CD14-positive monocyte (primary cell): ENCODE data around the gene GYPB. TPM values are rescaled to one million over a fixed set of nuclear protein-coding genes. Genes with fewer than 3 reads are reported as not detected.
"Not testable (repeated sequence)": the region's sequence is repeated elsewhere in the genome, so short reads cannot be mapped to it uniquely, and the experiment has no call there.

Experiments used
- DNase-seq, 3 donors: peaks; one replicate each; pipeline ENCODE4 v3.0.0-alpha.2; 2011 to 2022
- H2AFZ ChIP-seq: 2 replicates; pipeline ENCODE4 v1.6.0; 2012; ENCODE audit warnings: mild to moderate bottlenecking, low read depth, low read length, inconsistent platforms; ENCODE audit not compliant: insufficient read depth, poor library complexity, severe bottlenecking
- H3K27ac ChIP-seq, 2 donors: 1 replicate in 1 of 2; 2 replicates in 1 of 2; pipeline ENCODE4 v1.5.1; 2012 to 2013; ENCODE audit warnings: low read length in 2 of 2, control low read depth in 1 of 2, inconsistent platforms in 1 of 2, low read depth in 1 of 2, mild to moderate bottlenecking in 1 of 2
- H3K27me3 ChIP-seq, 2 donors: one replicate each; pipeline versions ENCODE4 v1.6.0 to v1.6.1; 2011 to 2013; ENCODE audit warnings: low read length in 2 of 2; ENCODE audit not compliant: control insufficient read depth in 2 of 2, insufficient read depth in 2 of 2
- H3K36me3 ChIP-seq, 2 donors: replicated peaks in 1 of 2; 1 replicate in 1 of 2; 2 replicates in 1 of 2; pipeline versions ENCODE4 v1.5.1 to v1.6.1; 2012 to 2013; ENCODE audit warnings: low read length in 2 of 2, control low read depth in 1 of 2, inconsistent platforms in 1 of 2, mild to moderate bottlenecking in 1 of 2; ENCODE audit not compliant: insufficient read depth in 2 of 2, control insufficient read depth in 1 of 2
- H3K4me1 ChIP-seq, 2 donors: 1 replicate in 1 of 2; 2 replicates in 1 of 2; pipeline versions ENCODE4 v1.5.1 to v1.6.1; 2012 to 2013; ENCODE audit warnings: low read length in 2 of 2, control low read depth in 1 of 2, inconsistent platforms in 1 of 2, mild to moderate bottlenecking in 1 of 2, moderate library complexity in 1 of 2; ENCODE audit not compliant: insufficient read depth in 2 of 2, control insufficient read depth in 1 of 2
- H3K4me2 ChIP-seq: replicated peaks from 2 replicates; pipeline ENCODE3; 2012; ENCODE audit warnings: low read length, moderate library complexity, mild to moderate bottlenecking; ENCODE audit not compliant: poor library complexity, severe bottlenecking; ENCODE audit errors: extremely low read depth
- H3K4me3 ChIP-seq, 3 experiments: fragments of 200-600 bp in 1 of 3; sonication (generic) in 1 of 3; replicated peaks in 1 of 3; 1 replicate in 2 of 3; 2 replicates in 1 of 3; pipeline ENCODE4 v1.5.1; 2011 to 2013; ENCODE audit warnings: low read length in 3 of 3, mild to moderate bottlenecking in 3 of 3, control low read depth in 2 of 3, low read depth in 2 of 3, inconsistent platforms in 1 of 3, moderate library complexity in 1 of 3
- H3K79me2 ChIP-seq: 2 replicates; pipeline ENCODE4 v1.6.0; 2012; ENCODE audit warnings: mild to moderate bottlenecking, control low read depth, inconsistent platforms, low read length, moderate library complexity; ENCODE audit not compliant: insufficient read depth
- H3K9ac ChIP-seq: 2 replicates; pipeline ENCODE4 v1.6.0; 2017; ENCODE audit warnings: low read length, mild to moderate bottlenecking; ENCODE audit not compliant: insufficient read depth, poor library complexity, severe bottlenecking
- H3K9me3 ChIP-seq, 2 donors: replicated peaks in 1 of 2; 1 replicate in 1 of 2; 2 replicates in 1 of 2; pipeline versions ENCODE4 v1.5.1 to v1.6.1; 2012 to 2013; ENCODE audit warnings: low read length in 2 of 2, control low read depth in 1 of 2; ENCODE audit not compliant: control insufficient read depth in 1 of 2, insufficient read depth in 1 of 2
- H4K20me1 ChIP-seq: 2 replicates; pipeline ENCODE4 v1.6.0; 2012; ENCODE audit warnings: mild to moderate bottlenecking, low read length, control low read depth, moderate library complexity; ENCODE audit not compliant: insufficient read depth
- H3K27ac Mint-ChIP-seq, 7 donors: one replicate each; pipeline ENCODE4 v1.8.0; 2020; ENCODE audit warnings: mild to moderate bottlenecking in 7 of 7, mixed read lengths in 7 of 7, moderate library complexity in 6 of 7, inconsistent platforms in 2 of 7
- H3K27me3 Mint-ChIP-seq, 3 donors: one replicate each; pipeline ENCODE4 v1.8.0; 2021 to 2022; ENCODE audit warnings: low read depth in 3 of 3, mild to moderate bottlenecking in 3 of 3, mixed read lengths in 3 of 3, moderate library complexity in 3 of 3, inconsistent platforms in 1 of 3
- H3K36me3 Mint-ChIP-seq, 2 donors: one replicate each; pipeline ENCODE4 v1.8.0; 2020; ENCODE audit warnings: mixed read lengths in 2 of 2, inconsistent platforms in 1 of 2, mild to moderate bottlenecking in 1 of 2
- H3K4me1 Mint-ChIP-seq: one replicate; pipeline ENCODE4 v1.8.0; 2020; ENCODE audit warnings: mild to moderate bottlenecking, mixed read lengths
- H3K4me3 Mint-ChIP-seq, 2 donors: one replicate each; pipeline ENCODE4 v1.8.0; 2020; ENCODE audit warnings: mild to moderate bottlenecking in 2 of 2, mixed read lengths in 2 of 2, moderate library complexity in 1 of 2
- H3K9me3 Mint-ChIP-seq, 7 donors: one replicate each; pipeline ENCODE4 v1.8.0; 2020 to 2022; ENCODE audit warnings: mixed read lengths in 7 of 7, mild to moderate bottlenecking in 6 of 7, moderate library complexity in 6 of 7, inconsistent platforms in 2 of 7
- WGBS: methylation state at CpG from one replicate; pipeline ENCODE4 v1.1.5; 2013; ENCODE audit warnings: missing lambda C conversion rate; ENCODE audit not compliant: insufficient coverage; 5-methylcytosine and 5-hydroxymethylcytosine counted together
- intact Hi-C, 2 donors: fragments of 100-400 bp; cut with micrococcal nuclease; formaldehyde crosslinking; loops; one replicate each; pipeline versions ENCODE4 v1.15.0 to v1.15.1; 2023
- polyA plus RNA-seq, 3 donors: library from polyadenylated mRNA; depleted of rRNA in 1 of 3; unstranded in 2 of 3; stranded (reverse) in 1 of 3; fragments of 300-500 nt in 2 of 3; fragments of >200 nt in 1 of 3; fragmentation: Illumina TruSeq in 2 of 3; gene quantifications; 1 replicate in 2 of 3; 2 replicates in 1 of 3; pipeline ENCODE4 v1.2.3, GENCODE V29; 2012 to 2021

The GYPB gene
- polyA plus RNA-seq, 3 donors, result not detected

GRCh38 chr4:144049495-144050424 lies 30.6 kb upstream of the GYPB start:
- H3K4me1 Mint-ChIP-seq, H3K27me3 ChIP-seq, H3K9me3 Mint-ChIP-seq, H2AFZ ChIP-seq, DNase-seq, H3K27ac ChIP-seq, H3K9ac ChIP-seq, H3K79me2 ChIP-seq, H3K27me3 Mint-ChIP-seq, H3K4me3 ChIP-seq, H3K36me3 Mint-ChIP-seq, intact Hi-C loops, H3K4me1 ChIP-seq, H3K9me3 ChIP-seq, H3K36me3 ChIP-seq, H3K4me2 ChIP-seq, H3K27ac Mint-ChIP-seq, H4K20me1 ChIP-seq, H3K4me3 Mint-ChIP-seq: not testable (repeated sequence)
- WGBS, result no CpG with 5 or more reads among the region's 6 CpGs

GRCh38 chr4:144044936-144045335 lies 25.8 kb upstream of the GYPB start:
- H3K9me3 Mint-ChIP-seq, H3K27me3 Mint-ChIP-seq, H3K9ac ChIP-seq, H3K27ac ChIP-seq, H3K4me1 Mint-ChIP-seq, H2AFZ ChIP-seq, DNase-seq, H3K9me3 ChIP-seq, H3K79me2 ChIP-seq, H3K36me3 Mint-ChIP-seq, H3K27me3 ChIP-seq, H3K4me2 ChIP-seq, H3K36me3 ChIP-seq, H3K27ac Mint-ChIP-seq, H3K4me3 ChIP-seq, H4K20me1 ChIP-seq, H3K4me3 Mint-ChIP-seq, intact Hi-C loops, H3K4me1 ChIP-seq: not testable (repeated sequence)

GRCh38 chr4:144032580-144032979 lies 13.4 kb upstream of the GYPB start:
- H3K27me3 ChIP-seq, H3K27ac ChIP-seq, H3K4me3 ChIP-seq, H3K9me3 Mint-ChIP-seq, H2AFZ ChIP-seq, H3K9ac ChIP-seq, H3K27me3 Mint-ChIP-seq, H3K27ac Mint-ChIP-seq, H3K4me1 ChIP-seq, H3K4me2 ChIP-seq, intact Hi-C loops, H4K20me1 ChIP-seq, H3K36me3 ChIP-seq, DNase-seq, H3K79me2 ChIP-seq, H3K9me3 ChIP-seq, H3K36me3 Mint-ChIP-seq: not testable (repeated sequence)
- peak overlapping the region in 1 of 2 donors; percentile 42 for H3K4me3 Mint-ChIP-seq
- WGBS, result 0% methylated on average over 1 of the region's 1 CpG
- peaks cover 11% of the 10 kb centered on the region for H3K4me1 Mint-ChIP-seq

GRCh38 chr4:144031875-144032274 lies 12.7 kb upstream of the GYPB start:
- H3K79me2 ChIP-seq, H3K4me3 Mint-ChIP-seq, H3K4me2 ChIP-seq, H2AFZ ChIP-seq, H3K27ac Mint-ChIP-seq, H3K9me3 Mint-ChIP-seq, DNase-seq, H3K4me1 ChIP-seq, H3K4me3 ChIP-seq, H3K9ac ChIP-seq, H3K9me3 ChIP-seq, H3K36me3 Mint-ChIP-seq, H3K36me3 ChIP-seq, H3K27ac ChIP-seq, intact Hi-C loops, H3K27me3 Mint-ChIP-seq, H3K27me3 ChIP-seq, H4K20me1 ChIP-seq: not testable (repeated sequence)
- H3K4me1 Mint-ChIP-seq, result peaks cover 11% of the 10 kb centered on the region
- no CpG with 5 or more reads among the region's 4 CpGs for WGBS
